Activated gamma-delta T cell (primary cell): ENCODE measurements around the gene MET.
"Not testable (repeated sequence)": the region's sequence is repeated elsewhere in the genome, so short reads cannot be mapped to it uniquely, and the experiment has no call there.

Source experiments
- DNase-seq: peaks from one replicate; lab custom pipeline; 2025; lab: John Stamatoyannopoulos, UW

MET gene

GRCh38 chr7:116727432-116728009, 55.5 kb downstream of the MET start:
- no peak for DNase-seq

- DNase-seq, result no peak
Measured at GRCh38 chr7:116728413-116728812, 56.4 kb downstream of the MET start.

DNA sequence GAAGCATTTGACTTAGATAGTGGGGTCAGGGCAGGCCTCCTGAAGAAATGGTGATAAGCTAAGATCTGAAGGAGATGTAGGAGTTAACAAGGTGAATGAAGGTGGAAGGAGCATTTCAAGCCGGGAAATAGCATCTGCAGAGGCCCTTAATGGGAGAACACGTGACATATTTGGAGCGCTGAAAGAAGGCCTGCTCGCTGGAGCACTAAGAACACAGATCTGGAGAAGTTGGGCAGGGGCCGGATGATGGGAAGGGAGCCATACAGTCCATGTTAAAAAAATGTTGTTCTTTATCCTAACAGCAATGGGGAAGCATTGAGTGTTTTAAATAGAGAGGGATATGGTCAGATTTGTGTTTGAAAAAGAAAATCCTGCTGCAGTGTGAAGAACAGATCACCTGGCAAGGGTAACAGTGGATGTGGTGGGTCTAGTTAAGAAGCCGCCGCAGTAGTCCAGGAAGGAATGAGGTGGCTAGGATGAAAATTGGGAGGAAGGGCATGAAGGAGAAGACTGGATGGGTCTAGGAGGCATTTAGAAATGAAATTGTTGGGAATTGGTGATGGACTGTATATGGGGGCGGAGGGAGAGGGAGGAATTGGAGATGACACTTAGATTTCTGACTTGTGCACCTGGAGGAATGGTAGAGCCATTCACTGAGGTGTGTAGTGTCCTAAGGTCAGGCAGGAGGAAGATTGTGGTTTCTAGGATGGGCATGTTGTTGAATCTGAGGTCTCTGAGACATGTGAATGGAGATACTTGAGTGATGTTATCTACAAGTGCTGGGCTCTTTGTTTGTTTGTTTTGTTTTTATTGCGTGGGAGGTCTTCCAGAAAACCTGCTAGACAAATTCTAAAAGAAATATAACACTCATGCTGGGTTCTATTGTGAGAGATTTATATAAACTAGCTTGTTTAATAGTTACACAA, 58.4 kb downstream of the MET start:
- DNase-seq, result no peak

- no peak for DNase-seq
Measured at GRCh38 chr7:116731023-116731395, 59.0 kb downstream of the MET start.

- DNase-seq, result no peak
Measured at GRCh38 chr7:116731445-116732335, 59.7 kb downstream of the MET start.

GRCh38 chr7:116732788-116733694, 61.0 kb downstream of the MET start:
- DNase-seq, result no peak

- DNase-seq, result no peak
Measured at GRCh38 chr7:116733924-116734580, 62.1 kb downstream of the MET start.

DNA sequence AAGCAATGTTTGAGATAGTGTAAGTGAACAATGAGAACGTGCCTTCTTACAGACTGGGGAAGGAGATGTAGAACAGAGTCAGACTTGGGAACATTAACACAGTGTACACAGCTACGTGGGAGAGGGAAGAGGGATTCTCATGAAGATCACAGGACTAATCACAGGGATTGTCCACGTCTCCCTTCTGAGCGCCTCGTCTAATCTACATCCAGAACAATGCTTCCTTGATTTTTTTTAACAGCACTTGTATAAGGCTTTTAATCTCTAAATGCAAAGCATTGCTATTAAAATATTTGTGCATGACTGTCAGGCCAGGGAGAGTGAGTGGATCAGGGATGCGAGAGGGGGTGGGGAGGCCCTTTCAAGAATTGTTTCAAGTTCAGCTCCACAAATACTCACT, 62.7 kb downstream of the MET start:
- DNase-seq, result no peak

DNA sequence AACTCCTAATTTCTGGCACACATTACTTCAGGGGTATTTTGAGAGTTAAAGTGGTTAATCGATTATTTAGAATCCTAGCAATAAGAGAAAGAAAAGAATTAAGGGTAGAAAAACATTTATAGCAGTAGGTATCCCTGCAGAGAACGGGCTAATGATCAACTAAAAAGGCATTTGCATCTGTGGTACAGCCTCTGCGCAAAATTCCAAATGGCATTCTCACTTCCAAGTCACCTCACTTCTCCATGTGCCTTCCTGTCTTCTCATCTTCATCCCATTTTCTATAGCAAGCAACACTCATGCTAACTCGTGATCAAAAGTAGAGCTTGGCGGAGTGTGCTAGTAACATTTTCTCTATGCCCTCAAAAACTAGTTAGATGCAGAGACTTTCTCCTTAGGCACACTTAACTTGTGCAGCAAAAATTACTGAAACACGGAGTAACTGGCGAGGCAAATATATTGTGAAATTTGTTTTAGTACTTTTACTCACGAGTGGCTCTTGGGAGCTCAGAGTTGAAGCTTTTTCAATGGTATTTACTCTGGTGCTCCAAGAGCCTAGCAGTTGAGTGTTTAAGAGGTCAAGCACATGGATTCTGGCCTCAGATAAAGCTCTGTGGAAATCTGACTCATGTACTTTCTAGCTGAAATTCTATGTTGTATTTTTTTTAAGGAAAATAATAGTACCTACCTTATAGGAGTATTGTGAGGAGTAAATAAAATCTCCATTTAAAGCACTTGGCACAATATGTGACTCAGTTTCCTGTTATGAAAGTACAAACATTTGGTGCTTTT, 65.1 kb downstream of the MET start:
- DNase-seq, result no peak

DNA sequence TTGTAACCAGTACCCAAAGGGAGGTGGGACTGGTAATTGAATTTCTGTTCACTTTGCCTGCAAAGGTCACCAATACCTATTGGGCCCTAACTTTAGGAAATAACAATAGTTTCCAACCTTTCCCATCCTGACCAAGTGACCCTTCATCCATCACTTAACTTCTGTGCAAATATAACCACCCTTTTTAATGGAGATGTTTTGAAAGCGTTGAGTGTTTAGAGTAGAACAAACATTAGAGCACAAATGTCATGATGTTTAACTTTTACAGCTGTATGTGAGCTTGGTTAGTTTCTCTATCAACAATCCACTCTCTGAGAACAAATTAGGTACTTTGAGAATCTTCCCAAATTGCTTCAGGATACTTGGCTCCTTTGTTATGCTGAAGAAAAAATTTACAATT, 66.4 kb downstream of the MET start:
- no peak for DNase-seq

- no peak for DNase-seq
Measured at GRCh38 chr7:116739307-116739706, 67.3 kb downstream of the MET start.

GRCh38 chr7:116740231-116740630, 68.2 kb downstream of the MET start:
- DNase-seq, result no peak

DNA sequence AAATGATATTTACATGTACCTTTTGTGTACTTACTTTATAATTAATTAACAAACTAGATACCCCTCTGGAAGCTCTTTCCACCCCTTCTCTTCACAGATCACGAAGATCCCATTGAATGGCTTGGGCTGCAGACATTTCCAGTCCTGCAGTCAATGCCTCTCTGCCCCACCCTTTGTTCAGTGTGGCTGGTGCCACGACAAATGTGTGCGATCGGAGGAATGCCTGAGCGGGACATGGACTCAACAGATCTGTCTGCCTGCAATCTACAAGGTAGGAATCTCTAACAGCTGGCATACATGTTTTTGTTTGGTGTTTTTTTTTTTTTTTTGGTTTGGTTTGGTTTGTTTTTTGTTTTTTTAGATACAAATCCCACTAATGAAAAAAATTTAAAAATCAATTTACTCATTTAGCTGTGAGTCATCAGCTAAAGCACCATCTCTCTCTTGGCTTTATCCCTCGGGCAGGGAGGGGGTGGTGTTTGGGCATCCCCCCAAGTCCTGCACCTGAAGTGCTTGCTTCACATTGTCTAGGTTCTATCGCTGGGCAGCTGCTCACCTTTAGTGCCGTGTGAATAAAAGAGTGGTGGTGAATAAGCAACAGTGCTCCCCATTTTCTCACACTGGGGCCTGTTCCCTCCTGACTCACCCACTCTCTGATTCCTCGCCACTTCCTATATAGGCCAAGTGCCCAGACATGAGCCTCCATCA, 68.9 kb downstream of the MET start:
- no peak for DNase-seq

DNA sequence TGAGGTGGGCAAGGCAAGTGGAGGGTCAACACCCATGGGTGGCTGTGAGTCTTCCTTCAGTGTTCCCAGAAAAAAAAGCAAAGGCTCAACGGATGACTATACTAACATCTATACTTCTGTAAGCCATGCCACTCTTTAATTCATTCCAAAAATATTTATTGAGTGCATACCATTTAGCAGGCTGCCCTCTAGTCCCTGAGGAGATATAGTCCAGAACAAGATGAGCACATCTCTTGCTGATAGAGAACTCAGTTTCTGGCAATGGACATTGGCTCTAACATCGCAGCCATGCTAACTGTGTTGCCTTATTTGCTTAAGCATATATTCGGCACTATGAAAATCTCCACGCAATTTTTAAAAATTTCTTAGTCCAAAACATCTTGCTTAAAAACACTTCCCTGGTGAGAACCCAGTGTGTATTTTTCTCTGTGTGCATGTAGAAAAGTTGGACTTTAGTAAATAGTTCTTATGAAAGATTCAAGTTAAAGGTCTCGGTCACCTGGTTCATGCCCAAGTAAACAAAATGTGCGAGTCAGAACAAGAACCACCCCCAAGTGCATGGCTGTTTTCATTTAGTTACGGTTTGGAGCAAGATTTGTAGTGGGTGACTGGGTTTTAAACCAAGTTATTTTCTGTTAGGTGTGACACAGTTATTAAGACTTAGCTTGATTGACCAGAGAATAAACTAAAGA, 69.8 kb downstream of the MET start:
- no peak for DNase-seq

DNA sequence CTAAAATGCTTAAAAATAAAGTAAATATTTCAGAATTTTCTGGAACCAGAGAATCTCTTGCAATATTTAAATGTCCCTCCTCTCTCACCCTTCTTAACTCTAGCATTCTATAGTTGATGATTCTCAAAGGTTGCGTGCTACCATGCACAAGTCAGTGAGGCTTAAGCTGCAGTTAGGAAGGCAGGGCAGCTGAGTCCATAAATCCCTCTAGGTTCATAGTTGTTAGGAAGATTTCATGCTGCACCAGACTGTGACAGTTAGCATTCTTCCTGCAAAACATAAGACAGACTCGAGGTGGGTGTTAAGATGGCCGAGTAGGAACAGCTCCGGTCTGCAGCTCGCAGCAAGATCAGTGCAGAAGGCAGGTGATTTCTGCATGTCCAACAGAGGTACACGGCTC, 70.6 kb downstream of the MET start:
- no peak for DNase-seq

GRCh38 chr7:116743835-116744234, 71.8 kb downstream of the MET start:
- DNase-seq, result not testable (repeated sequence)

DNA sequence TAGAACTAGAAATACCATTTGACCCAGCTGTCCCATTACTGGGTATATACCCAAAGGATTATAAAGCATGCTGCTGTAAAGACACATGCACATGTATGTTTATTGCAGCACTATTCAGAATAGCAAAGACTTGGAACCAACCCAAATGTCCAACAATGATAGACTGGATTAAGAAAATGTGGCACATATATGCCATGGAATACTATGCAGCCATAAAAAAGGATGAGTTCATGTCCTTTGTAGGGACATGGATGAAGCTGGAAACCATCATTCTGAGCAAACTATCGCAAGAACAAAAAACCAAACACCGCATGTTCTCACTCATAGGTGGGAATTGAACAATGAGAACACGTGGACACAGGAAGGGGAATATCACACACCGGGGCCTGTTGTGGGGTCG, 74.4 kb downstream of the MET start:
- not testable (repeated sequence) for DNase-seq

- not testable (repeated sequence) for DNase-seq
Measured at GRCh38 chr7:116751070-116751469, 79.1 kb downstream of the MET start.
